Measurements from ENCODE around the gene HGFAC.

DNA sequence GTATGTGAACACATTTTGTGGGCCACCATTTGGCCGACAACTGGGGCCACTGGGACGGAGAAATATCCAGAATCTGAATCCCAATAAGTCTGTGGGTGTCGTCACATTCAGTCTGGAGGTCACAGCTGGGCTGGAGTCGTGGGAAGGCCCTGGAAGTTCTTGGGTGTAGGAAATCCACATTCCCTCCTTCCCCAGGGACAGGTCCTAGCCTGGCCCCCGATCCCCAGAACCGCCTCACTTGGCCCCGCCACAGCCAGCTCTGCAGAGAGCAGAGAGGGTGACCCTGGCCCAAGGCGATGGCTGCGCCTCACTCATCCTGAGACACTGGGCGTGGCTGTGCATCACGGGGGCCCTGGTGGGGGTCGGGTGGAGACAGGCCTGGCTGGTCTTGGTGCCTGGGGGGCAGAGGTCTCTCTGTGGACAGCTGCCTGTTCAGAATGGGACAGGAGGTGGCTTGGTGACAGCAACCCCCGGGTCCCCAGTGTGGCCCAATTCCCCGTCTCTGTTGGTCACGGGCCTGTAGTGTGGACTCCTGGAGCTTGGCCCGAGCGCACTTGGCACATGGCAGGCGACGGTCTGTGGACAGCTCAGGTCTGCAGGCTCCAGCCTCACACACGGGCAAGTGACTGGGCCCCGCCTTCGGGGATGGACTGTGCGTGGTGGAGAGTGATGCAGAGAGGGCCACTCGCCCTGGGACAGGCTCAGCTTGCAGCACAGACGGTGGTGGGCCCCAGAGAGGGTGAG, 37.8 kb downstream of the HGFAC start:
- TF ChIP-seq EP300 (conservative IDR thresholded peaks at IDR 0.05; ENCODE audit: poor library complexity, severe bottlenecking) (no peak), POLR2AphosphoS5 (IDR thresholded peaks at IDR 0.05) (no peak), TAF1 (IDR thresholded peaks at IDR 0.05; ENCODE audit: low read depth) (no peak), EZH2 (IDR thresholded peaks at IDR 0.05; ENCODE audit: borderline replicate concordance, insufficient read depth, low read length, poor library complexity, severe bottlenecking) (no peak), REST (IDR thresholded peaks at IDR 0.05; ENCODE audit: borderline replicate concordance) (no peak), RAD21 (conservative IDR thresholded peaks at IDR 0.05) (no peak)
- TF ChIP-seq, protein P1, sequence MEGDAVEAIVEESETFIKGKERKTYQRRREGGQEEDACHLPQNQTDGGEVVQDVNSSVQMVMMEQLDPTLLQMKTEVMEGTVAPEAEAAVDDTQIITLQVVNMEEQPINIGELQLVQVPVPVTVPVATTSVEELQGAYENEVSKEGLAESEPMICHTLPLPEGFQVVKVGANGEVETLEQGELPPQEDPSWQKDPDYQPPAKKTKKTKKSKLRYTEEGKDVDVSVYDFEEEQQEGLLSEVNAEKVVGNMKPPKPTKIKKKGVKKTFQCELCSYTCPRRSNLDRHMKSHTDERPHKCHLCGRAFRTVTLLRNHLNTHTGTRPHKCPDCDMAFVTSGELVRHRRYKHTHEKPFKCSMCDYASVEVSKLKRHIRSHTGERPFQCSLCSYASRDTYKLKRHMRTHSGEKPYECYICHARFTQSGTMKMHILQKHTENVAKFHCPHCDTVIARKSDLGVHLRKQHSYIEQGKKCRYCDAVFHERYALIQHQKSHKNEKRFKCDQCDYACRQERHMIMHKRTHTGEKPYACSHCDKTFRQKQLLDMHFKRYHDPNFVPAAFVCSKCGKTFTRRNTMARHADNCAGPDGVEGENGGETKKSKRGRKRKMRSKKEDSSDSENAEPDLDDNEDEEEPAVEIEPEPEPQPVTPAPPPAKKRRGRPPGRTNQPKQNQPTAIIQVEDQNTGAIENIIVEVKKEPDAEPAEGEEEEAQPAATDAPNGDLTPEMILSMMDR (IDR thresholded peaks at IDR 0.05; ENCODE audit: poor library complexity, severe bottlenecking) = no peak

Data from neural cell (in vitro differentiated cells).